GM19239 (cell line): ENCODE measurements around the gene B4GAT1.

Experiments used
- DNase-seq: peaks from one replicate; pipeline ENCODE4 v3.0.0; 2011; ENCODE audit warnings: low spot score; ENCODE audit not compliant: insufficient read length
- FAIRE-seq: peaks from 2 replicates; lab custom pipeline; 2011; peaks lifted over from hg19 to GRCh38; lab: Jason Lieb, UNC

The B4GAT1 gene

GRCh38 chr11:66338276-66339161, 8.9 kb downstream of the B4GAT1 start:
- FAIRE-seq = no peak
- no peak for DNase-seq

DNA sequence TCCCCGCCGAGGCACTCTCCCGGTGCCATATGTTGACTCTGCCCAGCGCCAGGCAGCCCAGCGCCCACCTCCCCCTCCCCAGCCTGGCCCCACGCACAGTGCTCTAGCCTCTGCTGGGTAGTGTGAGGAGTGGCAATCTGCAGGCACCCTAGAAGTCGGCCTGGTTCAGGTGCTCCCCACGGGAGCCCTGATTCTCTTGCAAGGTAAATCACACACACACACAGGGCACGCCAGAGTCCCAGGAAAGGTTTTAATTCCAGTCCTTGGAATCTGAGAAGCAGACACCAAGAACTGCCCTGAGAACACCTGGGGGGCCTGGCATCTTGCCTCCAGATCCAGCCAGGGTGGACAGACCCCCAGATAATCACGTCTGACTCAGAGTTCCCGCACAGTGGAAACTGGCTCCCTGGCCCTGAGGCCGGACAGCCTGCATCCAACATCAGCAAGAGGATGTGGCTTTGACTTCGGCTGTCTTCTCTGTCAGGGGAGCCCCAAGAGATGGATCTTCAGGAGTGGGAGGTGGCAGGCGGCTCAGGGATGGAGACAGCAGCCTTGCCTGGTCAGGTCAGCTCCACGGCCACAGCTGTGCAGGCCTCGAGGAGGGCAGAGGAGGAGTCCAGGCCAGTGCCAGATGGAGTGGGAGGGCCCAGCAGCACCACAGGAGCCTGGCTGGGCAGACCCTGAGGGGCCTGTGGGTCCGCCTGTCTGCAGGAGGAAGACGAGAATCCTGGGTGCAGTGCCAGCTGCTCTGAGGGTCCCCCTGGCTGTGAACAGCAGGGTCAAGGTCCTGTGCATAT, 10.1 kb downstream of the B4GAT1 start:
- DNase-seq (no peak), FAIRE-seq (no peak)

DNA sequence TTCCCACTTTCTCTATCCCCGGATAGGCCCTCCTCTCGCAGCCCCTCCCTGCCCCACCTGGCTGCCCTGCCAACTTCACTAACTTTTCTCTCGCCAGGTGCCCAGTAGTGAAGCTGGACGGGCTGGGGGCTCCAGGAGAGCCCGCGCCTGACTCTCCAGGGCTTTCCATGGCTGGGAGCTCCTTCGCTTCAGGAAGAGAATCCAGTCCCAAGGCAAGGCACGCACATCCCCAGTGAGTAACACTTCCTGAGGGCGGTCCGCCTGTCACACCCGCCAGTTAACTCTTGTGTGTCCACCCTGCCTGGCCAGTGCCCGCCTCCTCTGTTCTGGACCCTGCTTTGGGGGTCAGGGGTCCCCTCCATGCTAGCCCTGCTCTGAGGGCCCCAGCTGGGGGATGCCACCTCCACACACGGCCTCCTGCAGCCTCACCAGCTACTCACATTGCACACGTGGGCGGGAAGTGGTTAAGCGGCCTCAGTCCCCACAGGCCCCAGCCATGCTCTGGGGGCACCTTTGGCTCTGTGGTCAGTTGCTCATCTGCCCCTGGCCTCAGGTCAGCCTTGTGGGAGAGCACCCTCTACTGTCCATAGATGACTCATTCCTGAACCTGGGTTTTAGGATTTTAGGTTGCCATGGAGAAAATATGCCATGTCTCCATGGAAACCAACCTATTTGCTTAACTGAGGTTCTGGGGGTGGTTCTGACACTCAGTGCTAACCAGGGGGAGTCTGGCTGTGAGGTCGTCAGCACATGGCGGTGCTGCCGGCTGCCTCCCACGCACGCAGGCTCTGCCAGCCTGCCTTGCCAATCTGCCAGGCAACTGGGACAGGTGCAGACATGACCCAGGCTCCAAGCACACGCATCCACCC, 11.0 kb downstream of the B4GAT1 start, which contains the start of gene RIN1:
Gene RIN1, minus strand, starts transcription at position 201 of the 869 bp plus-strand sequence. Its CDS starts 32 bp downstream, at position 169.
- DNase-seq = peak; percentile 87
- peak; percentile 73 for FAIRE-seq

DNA sequence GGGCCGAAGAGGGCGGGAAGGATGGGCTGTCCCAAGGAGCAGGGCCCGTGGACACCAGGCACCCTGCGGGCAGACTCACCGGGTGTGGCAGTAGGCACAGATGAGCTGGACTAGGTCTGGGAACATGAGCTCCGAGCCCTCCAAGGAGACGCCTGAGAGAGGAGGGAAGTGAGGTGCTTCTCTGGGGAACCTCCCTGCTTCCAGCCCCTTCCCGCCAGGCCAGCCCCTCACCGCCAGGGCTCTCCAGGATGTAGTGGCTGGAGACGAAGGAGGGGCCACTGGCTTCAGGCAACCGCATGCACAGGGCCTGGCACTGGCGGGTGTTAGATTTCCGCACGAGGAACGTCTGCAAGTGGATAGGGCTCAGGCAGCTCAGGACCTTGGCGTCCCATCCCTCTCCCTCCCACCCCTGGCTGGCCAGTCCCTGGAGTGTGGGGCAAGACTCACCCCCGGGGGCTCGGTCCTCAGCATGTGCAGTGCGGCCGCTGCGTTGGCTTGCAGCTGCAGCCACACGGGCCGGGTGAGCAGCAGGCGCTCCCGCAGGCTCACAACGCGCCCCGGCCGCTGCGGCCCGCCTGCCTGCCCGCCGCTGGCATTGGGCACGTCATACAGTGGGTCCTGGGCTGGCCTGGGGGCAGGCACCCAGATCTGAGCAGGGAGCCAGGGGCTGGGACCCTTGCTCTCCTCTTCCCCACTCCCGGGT, 11.7 kb downstream of the B4GAT1 start:
- no peak for FAIRE-seq
- no peak for DNase-seq

DNA sequence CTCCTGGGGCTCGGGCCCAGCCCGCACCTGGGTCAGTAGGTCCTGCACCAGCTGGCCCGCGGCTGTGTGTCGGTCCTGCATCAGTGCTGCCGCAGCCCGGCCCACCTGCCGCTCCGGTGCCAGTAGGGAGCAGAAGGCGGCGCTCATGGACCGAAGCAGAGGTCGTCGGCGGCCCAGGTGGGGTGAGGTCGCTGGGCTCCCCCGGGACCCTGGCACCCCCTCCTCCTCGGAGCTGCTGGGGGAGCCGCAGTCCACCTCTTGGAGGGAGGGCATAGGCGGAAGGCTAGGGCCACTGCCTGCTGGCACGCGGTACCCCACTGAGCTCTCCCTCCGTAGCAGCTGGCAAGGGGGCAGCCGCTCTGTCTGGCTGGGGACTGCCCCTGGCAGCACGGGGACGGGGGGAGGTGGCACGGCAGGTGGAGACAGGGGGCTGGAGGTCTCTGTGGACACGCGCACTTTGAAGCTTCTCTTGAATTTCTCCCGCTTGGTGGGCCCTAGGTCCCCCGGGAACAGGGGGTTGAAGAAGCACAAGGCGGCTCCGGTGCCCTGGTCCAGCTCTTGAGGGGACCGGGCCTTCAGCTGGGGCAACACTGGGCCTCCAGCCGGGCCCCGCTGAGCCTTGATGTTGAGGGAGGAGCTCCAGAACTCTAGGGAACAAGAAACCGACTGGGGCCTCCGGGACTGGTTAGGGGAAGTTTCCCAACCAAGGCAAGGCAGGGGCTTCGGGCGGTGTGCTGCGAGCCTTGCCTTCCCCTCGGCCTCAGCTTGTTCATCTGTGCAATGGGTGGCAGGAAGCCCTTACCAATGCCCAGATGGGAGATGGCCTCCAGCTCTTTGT, 12.6 kb downstream of the B4GAT1 start:
- DNase-seq (no peak), FAIRE-seq (no peak)

GRCh38 chr11:66333896-66334604, 13.4 kb downstream of the B4GAT1 start:
- FAIRE-seq = no peak
- no peak for DNase-seq

GRCh38 chr11:66333220-66333877, 14.1 kb downstream of the B4GAT1 start:
- FAIRE-seq = no peak
- DNase-seq = no peak

DNA sequence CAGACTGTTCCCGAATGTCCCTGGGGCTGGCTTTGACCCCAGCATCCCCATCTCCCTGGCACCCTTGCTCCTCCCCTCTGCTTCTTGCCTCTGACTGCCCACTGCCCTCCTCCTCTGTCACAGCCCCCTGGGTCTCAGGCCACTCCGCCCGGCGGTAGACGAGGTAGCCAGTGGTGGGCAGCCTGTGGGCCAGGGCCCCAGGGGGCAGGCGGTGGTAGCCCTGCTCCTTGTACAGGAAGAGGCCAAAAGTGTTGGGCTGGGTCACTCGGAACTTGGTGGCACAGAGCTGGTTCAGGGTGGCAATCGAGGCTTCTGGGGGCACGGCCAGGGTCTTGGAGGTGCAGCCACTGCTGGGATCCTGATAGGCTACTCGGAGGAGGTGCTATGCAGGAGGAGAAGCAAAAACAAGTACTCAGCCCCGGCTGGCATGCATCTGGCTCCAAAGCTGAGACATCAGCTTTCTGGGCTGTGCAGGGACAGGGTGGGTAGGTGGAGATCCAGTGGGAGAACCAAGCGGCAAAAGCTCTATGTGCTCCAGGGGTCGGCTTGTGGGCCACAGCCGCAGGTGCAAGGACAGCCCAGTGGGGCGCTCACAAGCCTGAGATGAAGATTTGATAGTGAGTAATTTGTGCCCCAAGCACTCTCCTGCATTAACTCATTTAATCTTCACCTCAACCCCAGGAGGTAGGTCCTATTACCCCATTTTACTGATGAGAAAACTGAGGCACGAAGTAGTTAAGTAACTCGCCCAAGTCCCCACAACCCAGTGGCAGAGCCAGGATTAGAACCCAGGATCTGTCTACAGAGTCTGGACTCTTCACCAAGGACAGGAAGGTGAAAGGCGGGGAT, 14.8 kb downstream of the B4GAT1 start:
- no peak for FAIRE-seq

DNA sequence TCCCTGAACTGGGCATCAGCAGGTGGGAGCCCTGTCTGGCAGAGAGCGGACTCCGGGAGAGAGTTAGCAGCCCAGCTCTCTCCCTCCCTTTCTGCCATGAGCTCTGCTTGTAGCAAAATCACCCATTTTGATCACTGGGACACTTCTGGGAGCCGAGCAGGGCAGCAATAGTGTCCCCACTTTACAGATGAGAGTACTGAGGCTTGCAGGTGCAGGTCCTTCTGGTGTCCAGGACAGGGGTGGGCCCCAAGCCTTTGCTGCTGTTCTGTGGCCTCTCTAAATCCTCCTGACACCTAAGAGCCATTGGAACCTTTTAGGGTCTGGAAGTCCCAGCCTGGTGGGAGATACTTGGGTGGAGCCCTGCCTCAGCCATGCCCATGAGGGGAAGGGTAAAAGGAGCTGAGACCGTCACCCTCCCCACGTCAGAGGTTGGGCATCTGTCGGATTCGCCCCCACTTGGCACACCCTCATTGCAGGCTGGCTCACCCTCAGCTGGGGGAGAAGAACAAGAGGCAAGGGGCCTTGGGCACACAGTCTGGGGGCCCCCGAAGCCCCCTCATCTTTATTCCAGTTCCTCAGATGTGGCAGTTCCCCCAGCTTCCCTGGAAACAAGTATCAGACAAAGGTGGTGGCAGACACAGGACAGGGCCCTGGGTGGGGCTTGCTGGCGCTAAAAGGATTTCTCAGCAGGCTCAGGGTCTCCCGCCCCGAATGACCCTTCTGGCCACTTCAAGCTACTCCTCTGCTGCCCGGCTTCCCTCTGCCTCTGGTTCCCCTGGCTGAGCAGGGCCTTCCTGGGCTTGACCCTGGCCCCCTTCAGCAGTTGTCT, 15.7 kb downstream of the B4GAT1 start:
- no peak for FAIRE-seq
- DNase-seq = no peak

More for the DNA sequence above, 14.8 kb downstream of the B4GAT1 start:
- DNase-seq = no peak

DNA sequence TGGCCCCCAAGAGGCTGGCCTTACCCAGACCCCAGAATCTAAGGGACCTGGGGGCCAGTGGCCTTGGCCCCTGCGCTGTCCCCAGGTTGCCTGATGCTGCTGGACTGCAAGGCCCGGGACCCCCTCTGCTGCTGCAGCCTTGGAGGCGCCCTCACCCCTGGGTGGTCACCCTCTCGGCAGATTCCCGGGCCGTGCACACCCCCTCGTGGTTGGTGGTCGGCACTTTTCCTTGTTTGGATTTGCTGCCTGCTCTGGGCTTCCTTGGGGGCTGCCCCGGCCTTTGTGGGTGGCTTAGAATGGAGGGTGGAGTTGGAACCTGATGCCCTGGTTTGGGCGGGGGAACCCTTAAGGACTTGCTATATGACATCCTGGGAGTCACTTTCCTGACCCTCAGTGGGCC, 16.5 kb downstream of the B4GAT1 start:
- no peak for FAIRE-seq
- no peak for DNase-seq

GRCh38 chr11:66329165-66329673, 18.2 kb downstream of the B4GAT1 start:
- no peak for DNase-seq

GRCh38 chr11:66328302-66329144, 18.9 kb downstream of the B4GAT1 start:
- DNase-seq (peak; percentile 92), FAIRE-seq (peak; percentile 94)

More at GRCh38 chr11:66329165-66329673, 18.2 kb downstream of the B4GAT1 start:
- no peak for FAIRE-seq

DNA sequence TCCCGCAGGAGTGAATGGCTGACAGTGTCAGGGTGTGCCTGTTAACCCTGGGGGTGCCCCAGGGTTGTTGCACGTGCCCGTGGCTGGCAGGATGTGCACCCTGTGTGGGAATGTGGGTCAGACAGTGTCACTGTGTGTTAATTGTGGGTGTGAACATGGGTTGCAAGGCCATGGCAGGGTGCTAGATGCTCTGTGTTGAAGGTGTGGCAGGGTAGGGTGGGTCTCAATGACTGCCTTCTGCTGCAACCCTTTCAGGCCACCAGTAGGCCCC, 19.5 kb downstream of the B4GAT1 start:
- DNase-seq (no peak), FAIRE-seq (no peak)

- FAIRE-seq (no peak), DNase-seq (no peak)
Measured at GRCh38 chr11:66327171-66328030, 20.0 kb downstream of the B4GAT1 start.
